Body of pancreas (tissue), 4 donors: Measurements from ENCODE around the gene IKZF1.

Source experiments
- CTCF ChIP-seq, 7 experiments: fragments of 450-650 bp in 4 of 7; fragments of 200-600 bp in 3 of 7; sonication (generic) in 3 of 7; IDR thresholded peaks; one replicate each; pipeline ENCODE4 v1.5.1; 2016 to 2019; ENCODE audit warnings: antibody characterized with exemption in 7 of 7
- POLR2A ChIP-seq, 3 donors: fragments of 450-650 bp; IDR thresholded peaks; one replicate each; pipeline ENCODE4 v1.6.1; 2016; ENCODE audit warnings: antibody characterized with exemption in 3 of 3, mild to moderate bottlenecking in 2 of 3

- TF ChIP-seq CTCF (IDR thresholded peaks at IDR 0.05) (no peak), POLR2A (IDR thresholded peaks at IDR 0.05) (no peak)
These were observed 37.7 kb upstream of the IKZF1 start for GRCh38 chr7:50266635-50267386.
